Fibroblast of lung (primary cell): ENCODE measurements around the gene GALNT2.

Experiments used
- CTCF ChIP-seq, 2 donors: IDR thresholded peaks in 1 of 2; conservative IDR thresholded peaks in 1 of 2; 1 replicate in 1 of 2; 2 replicates in 1 of 2; pipeline ENCODE4 v1.5.1; 2011 to 2012; ENCODE audit warnings: low read length in 2 of 2, control low read depth in 1 of 2, inconsistent platforms in 1 of 2, low read depth in 1 of 2, mild to moderate bottlenecking in 1 of 2
- EZH2 ChIP-seq: IDR thresholded peaks from 2 replicates; pipeline ENCODE4 v1.5.1; 2012; ENCODE audit warnings: low read length, control low read depth, mild to moderate bottlenecking; ENCODE audit errors: missing control alignments

- TF ChIP-seq CTCF (conservative IDR thresholded peaks at IDR 0.05 in 1 of 2, IDR thresholded peaks at IDR 0.05 in 1 of 2; ENCODE audit: low read depth in 1 of 2, low read length in 2 of 2) (peak; percentile 51 to 67), EZH2 (no peak)
These were observed 53.9 kb downstream of the GALNT2 start for GRCh38 chr1:230120921-230121381.
